Endothelial cell of umbilical vein (primary cell): ENCODE results near the gene METTL24. TPM values are rescaled to one million over a fixed set of nuclear protein-coding genes. Genes with fewer than 3 reads are reported as not detected.

Experiments
- BruUV-seq: library from RNA; stranded (reverse); fragments of 400-500 nt; replicated peaks from 2 replicates; lab custom pipeline; 2021; lab: Mats Ljungman, UMichigan
- CTCF ChIA-PET: fragments of 300-600, 350-600 bp; sonication (Branson Sonifier 250); formaldehyde crosslinking; loops from one replicate; lab custom pipeline; 2021; ENCODE audit warnings: antibody characterized with exemption, inconsistent platforms; lab: Charles Lee
- POLR2A ChIA-PET: fragments of 300-600, 350-600 bp; sonication (Branson Sonifier 250); formaldehyde crosslinking; loops from one replicate; lab custom pipeline; 2021; ENCODE audit warnings: antibody characterized with exemption, inconsistent platforms; lab: Charles Lee
- DNase-seq: peaks from one replicate; pipeline ENCODE4 v3.0.0-alpha.2; 2011; ENCODE audit warnings: low read depth, low spot score
- FAIRE-seq: peaks from 2 replicates; lab custom pipeline; 2011; peaks lifted over from hg19 to GRCh38; lab: Jason Lieb, UNC
- H2AFZ ChIP-seq: 2 replicates; pipeline ENCODE4 v1.6.0; 2012; ENCODE audit warnings: low read depth, low read length, control low read depth, inconsistent platforms
- H3K27ac ChIP-seq: 2 replicates; pipeline ENCODE4 v1.5.1; 2011; ENCODE audit warnings: low read depth, mild to moderate bottlenecking, control low read depth, low read length, moderate library complexity; ENCODE audit not compliant: insufficient read depth
- H3K27me3 ChIP-seq, 2 experiments: 2 replicates each; pipeline versions ENCODE4 v1.6.0 to v1.6.1; 2011; ENCODE audit warnings: low read length in 2 of 2, mixed read lengths in 1 of 2; ENCODE audit not compliant: control insufficient read depth in 2 of 2, insufficient read depth in 2 of 2
- H3K36me3 ChIP-seq, 2 experiments: 2 replicates in 1 of 2; 3 replicates in 1 of 2; pipeline ENCODE4 v1.5.1; 2011; ENCODE audit warnings: low read length in 2 of 2, mild to moderate bottlenecking in 1 of 2, moderate library complexity in 1 of 2; ENCODE audit not compliant: control insufficient read depth in 2 of 2, insufficient read depth in 2 of 2; ENCODE audit errors: extremely low read depth in 1 of 2
- H3K4me1 ChIP-seq: 3 replicates; pipeline ENCODE4 v1.5.1; 2011; ENCODE audit warnings: mild to moderate bottlenecking, low read length; ENCODE audit not compliant: control insufficient read depth, insufficient read depth; ENCODE audit errors: extremely low read depth
- H3K4me2 ChIP-seq: 2 replicates; pipeline ENCODE4 v1.6.1; 2011; ENCODE audit warnings: low read length, control low read depth, mixed read lengths; ENCODE audit not compliant: insufficient read depth
- H3K4me3 ChIP-seq, 3 experiments: fragments of 200-600 bp in 1 of 3; sonication (generic), shearing (Covaris generic) in 1 of 3; replicated peaks in 1 of 3; 2 replicates each; pipeline ENCODE4 v1.5.1; 2011 to 2016; ENCODE audit warnings: control low read depth in 3 of 3, low read length in 3 of 3, mild to moderate bottlenecking in 2 of 3, inconsistent platforms in 1 of 3, low read depth in 1 of 3, moderate library complexity in 1 of 3; ENCODE audit not compliant: insufficient read depth in 1 of 3
- H3K79me2 ChIP-seq: 2 replicates; pipeline ENCODE4 v1.6.0; 2012; ENCODE audit warnings: low read length, inconsistent platforms; ENCODE audit not compliant: control insufficient read depth, insufficient read depth
- H3K9ac ChIP-seq: replicated peaks from 2 replicates; pipeline ENCODE3; 2011; ENCODE audit warnings: low read length, control low read depth; ENCODE audit not compliant: insufficient read depth; ENCODE audit errors: extremely low read depth
- H3K9me1 ChIP-seq: replicated peaks from 3 replicates; pipeline ENCODE4 v1.6.0; 2011; ENCODE audit warnings: mild to moderate bottlenecking, low read length; ENCODE audit not compliant: control insufficient read depth, insufficient read depth; ENCODE audit errors: extremely low read depth
- H3K9me3 ChIP-seq: replicated peaks from 2 replicates; pipeline ENCODE4 v1.5.1; 2012; ENCODE audit warnings: low read length, inconsistent platforms; ENCODE audit not compliant: control insufficient read depth, insufficient read depth
- H4K20me1 ChIP-seq: replicated peaks from 2 replicates; pipeline ENCODE3; 2011; ENCODE audit warnings: mild to moderate bottlenecking, low read length; ENCODE audit not compliant: control insufficient read depth, insufficient read depth; ENCODE audit errors: extremely low read depth
- CTCF ChIP-seq, 2 donors: IDR thresholded peaks; 1 replicate in 1 of 2; 2 replicates in 1 of 2; pipeline ENCODE4 v1.5.1; 2011; ENCODE audit warnings: low read length in 2 of 2, mild to moderate bottlenecking in 2 of 2, moderate library complexity in 2 of 2, control low read depth in 1 of 2, inconsistent platforms in 1 of 2, low read depth in 1 of 2; ENCODE audit not compliant: insufficient read depth in 1 of 2; ENCODE audit errors: extremely low read depth in 1 of 2
- EZH2 ChIP-seq: IDR thresholded peaks from 2 replicates; pipeline ENCODE4 v1.6.1; 2012; ENCODE audit warnings: borderline replicate concordance, low read depth, mild to moderate bottlenecking, moderate library complexity, low read length, inconsistent platforms; ENCODE audit not compliant: severe bottlenecking
- FOS ChIP-seq: IDR thresholded peaks from 2 replicates; pipeline ENCODE4 v1.6.1; 2011; ENCODE audit warnings: mild to moderate bottlenecking, low read length, moderate library complexity, borderline replicate concordance; ENCODE audit not compliant: insufficient read depth
- GATA2 ChIP-seq: IDR thresholded peaks from 2 replicates; pipeline ENCODE4 v1.7.0; 2011; ENCODE audit warnings: low read depth, mild to moderate bottlenecking, moderate library complexity, mixed read lengths, low read length; ENCODE audit not compliant: insufficient read length, insufficient read depth
- JUN ChIP-seq: IDR thresholded peaks from 2 replicates; pipeline ENCODE4 v1.6.1; 2011; ENCODE audit warnings: borderline replicate concordance, low read depth; ENCODE audit not compliant: insufficient read length, insufficient read depth
- MYC ChIP-seq: IDR thresholded peaks from one replicate; pipeline ENCODE4 v1.6.1; 2011; ENCODE audit warnings: mild to moderate bottlenecking, low read depth, low read length
- POLR2A ChIP-seq: IDR thresholded peaks from 2 replicates; pipeline ENCODE4 v1.6.1; 2012; ENCODE audit warnings: low read depth, mild to moderate bottlenecking, control low read depth, low read length
- POLR2AphosphoS5 ChIP-seq: IDR thresholded peaks from 2 replicates; pipeline ENCODE4 v1.6.1; 2012; ENCODE audit warnings: low read depth, mild to moderate bottlenecking, control low read depth, low read length, moderate library complexity; ENCODE audit not compliant: insufficient read depth
- dilution Hi-C: fragments of 300-500 bp; cut with MboI; formaldehyde crosslinking; loops from one replicate; pipeline ENCODE4 v1.15.0; 2019; ENCODE audit warnings: low sequenced_read_pairs; ENCODE audit not compliant: extremely low pct_ligation_motif_present
- intact Hi-C: fragments of 100-400 bp; cut with micrococcal nuclease; formaldehyde crosslinking; loops from one replicate; pipeline ENCODE4 v1.10.0; 2022
- polyA plus RNA-seq, 4 experiments: library from polyadenylated mRNA; depleted of rRNA in 3 of 4; stranded (reverse) in 3 of 4; unstranded in 1 of 4; fragments of >200 nt; gene quantifications; 2 replicates each; pipeline versions ENCODE4 v1.2.1 to v1.2.3, GENCODE V29; 2011 to 2012; ENCODE audit warnings: missing spikeins in 1 of 4
- total RNA-seq: library from RNA; stranded (reverse); gene quantifications from 2 replicates; pipeline ENCODE4 v1.2.3, GENCODE V29; 2021
- TF ChIP-seq, protein P1 (sequence below): IDR thresholded peaks from 2 replicates; pipeline ENCODE4 v1.6.1; 2011; ENCODE audit not compliant: insufficient read depth, insufficient read length

The METTL24 gene
- total and polyA plus RNA-seq, 2 donors (not counting 3 experiments of a cell fraction or from before 2014, with no cell fraction given) = not detected

DNA sequence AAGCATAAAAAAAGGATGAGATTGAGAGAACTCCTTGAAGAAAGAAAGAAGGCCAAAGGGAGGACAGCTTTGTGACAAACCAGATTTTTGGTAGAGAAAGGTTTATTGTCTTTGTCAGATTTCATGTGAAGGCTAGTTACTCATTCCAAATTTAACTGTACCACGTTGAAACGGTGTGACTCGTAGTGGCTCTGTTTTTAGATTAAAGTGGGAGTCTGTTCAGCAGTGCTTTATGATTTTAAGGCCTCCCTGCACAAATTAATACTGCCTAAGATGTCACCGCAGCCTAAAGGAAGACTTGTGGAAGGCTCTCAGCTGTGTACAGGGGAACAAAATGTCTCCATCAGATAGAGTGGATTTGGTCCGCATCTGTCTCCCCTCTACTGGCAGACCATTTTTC is 142.0 kb downstream of the METTL24 start:
- H3K79me2 ChIP-seq = no peaks in the 10 kb centered on the region
- DNase-seq = no peak
- no peak overlapping the region for H3K27ac ChIP-seq
- H2AFZ ChIP-seq = no peak overlapping the region
- POLR2A ChIA-PET = no interaction called here
- intact Hi-C loops = no loop called here
- no peaks in the 10 kb centered on the region for H3K4me1 ChIP-seq
- BruUV-seq = no TSS peak
- peaks cover 13 to 21% of the 10 kb centered on the region in 2 experiments for H3K36me3 ChIP-seq
- no peaks in the 10 kb centered on the region for H3K9me3 ChIP-seq
- H3K9me1 ChIP-seq = no peaks in the 10 kb centered on the region
- H3K27me3 ChIP-seq = no peaks in the 10 kb centered on the region
- no peak for FAIRE-seq
- dilution Hi-C loops = no loop called here
- no peak overlapping the region for H3K9ac ChIP-seq
- no peak for TF ChIP-seq EZH2
- no peak for TF ChIP-seq POLR2A
- TF ChIP-seq, protein P1, sequence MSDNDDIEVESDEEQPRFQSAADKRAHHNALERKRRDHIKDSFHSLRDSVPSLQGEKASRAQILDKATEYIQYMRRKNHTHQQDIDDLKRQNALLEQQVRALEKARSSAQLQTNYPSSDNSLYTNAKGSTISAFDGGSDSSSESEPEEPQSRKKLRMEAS = no peak
- no peak for TF ChIP-seq FOS
- no peak for TF ChIP-seq JUN
- no peak for TF ChIP-seq CTCF (IDR thresholded peaks at IDR 0.05; ENCODE audit: extremely low read depth in 1 of 2, insufficient read depth in 1 of 2, low read depth in 1 of 2, low read length in 2 of 2)
- TF ChIP-seq MYC = no peak
- no peak for TF ChIP-seq POLR2AphosphoS5
- no peak for TF ChIP-seq GATA2
- H4K20me1 ChIP-seq = no peaks in the 10 kb centered on the region
- H3K4me2 ChIP-seq = no peak overlapping the region
- CTCF ChIA-PET = interaction anchor here (0.6 to 1.4 kb wide), 2 partner anchors 38 to 176 kb away, joined by 3 to 4 read pairs; no protein-coding TSS in a partner anchor
- H3K4me3 ChIP-seq = no peak overlapping the region
